Ascending aorta (tissue), 2 donors: ENCODE results near the gene PCSK5. TPM values are rescaled to one million over a fixed set of nuclear protein-coding genes. Genes with fewer than 3 reads are reported as not detected.

Experiments used
- DNase-seq, 2 donors: peaks; one replicate each; pipeline ENCODE4 v3.0.0-alpha.2; 2019; ENCODE audit warnings: low spot score in 2 of 2
- H3K27ac ChIP-seq, 2 donors: fragments of 200-600 bp; sonication (generic); one replicate each; pipeline ENCODE4 v1.5.1; 2016 to 2017; ENCODE audit warnings: mild to moderate bottlenecking in 1 of 2
- H3K27me3 ChIP-seq: fragments of 200-600 bp; sonication (generic); one replicate; pipeline ENCODE4 v1.5.1; 2017
- H3K36me3 ChIP-seq, 2 donors: fragments of 200-600 bp; sonication (generic); one replicate each; pipeline ENCODE4 v1.5.1; 2016
- H3K4me1 ChIP-seq, 2 donors: fragments of 200-600 bp; sonication (generic); one replicate each; pipeline ENCODE4 v1.5.1; 2016 to 2017; ENCODE audit warnings: mild to moderate bottlenecking in 1 of 2
- H3K4me3 ChIP-seq, 2 donors: fragments of 200-600 bp; sonication (generic); one replicate each; pipeline ENCODE4 v1.5.1; 2016 to 2017; ENCODE audit warnings: mild to moderate bottlenecking in 1 of 2
- H3K9me3 ChIP-seq, 2 donors: fragments of 200-600 bp; sonication (generic); one replicate each; pipeline ENCODE4 v1.5.1; 2016
- CTCF ChIP-seq, 3 experiments: fragments of 200-600 bp in 2 of 3; fragments of 450-650 bp in 1 of 3; sonication (generic) in 2 of 3; IDR thresholded peaks; one replicate each; pipeline ENCODE4 v1.5.1; 2016 to 2019; ENCODE audit warnings: antibody characterized with exemption in 3 of 3, mild to moderate bottlenecking in 1 of 3, moderate library complexity in 1 of 3
- intact Hi-C: fragments of 100-400 bp; cut with DNase I; formaldehyde crosslinking; loops from one replicate; pipeline ENCODE4 v1.15.1; 2023
- total RNA-seq: library from RNA; depleted of rRNA; stranded (reverse); fragments of >200 nt; gene quantifications from one replicate; pipeline ENCODE4 v1.1.0, GENCODE V29; 2016

Gene PCSK5
- total RNA-seq, 1 donor from 2014 or later, result 66.3 TPM

GRCh38 chr9:75993434-75993833, 103.0 kb downstream of the PCSK5 start:
- no peaks in the 10 kb centered on the region for H3K36me3 ChIP-seq
- TF ChIP-seq CTCF (IDR thresholded peaks at IDR 0.05), result no peak
- H3K27me3 ChIP-seq, result no peaks in the 10 kb centered on the region
- intact Hi-C loops, result loop anchor here (5.0 kb wide), 1 partner anchor 44 kb away; no protein-coding TSS in a partner anchor
- peak overlapping the region; percentile 0 to 58 for H3K27ac ChIP-seq
- no peak for DNase-seq
- H3K4me1 ChIP-seq, result peaks cover 0 to 10% of the 10 kb centered on the region in 2 donors
- no peak overlapping the region for H3K4me3 ChIP-seq
- H3K9me3 ChIP-seq, result no peaks in the 10 kb centered on the region

- no peaks in the 10 kb centered on the region for H3K36me3 ChIP-seq
- no peaks in the 10 kb centered on the region for H3K9me3 ChIP-seq
- TF ChIP-seq CTCF (IDR thresholded peaks at IDR 0.05), result no peak
- intact Hi-C loops, result no loop called here
- no peak overlapping the region for H3K27ac ChIP-seq
- no peaks in the 10 kb centered on the region for H3K27me3 ChIP-seq
- no peak for DNase-seq
- no peak overlapping the region for H3K4me3 ChIP-seq
- H3K4me1 ChIP-seq, result peaks cover 0 to 10% of the 10 kb centered on the region in 2 donors
These were observed 104.6 kb downstream of the PCSK5 start for GRCh38 chr9:75995066-75995465.

- Histone ChIP-seq H3K27ac (no peak overlapping the region), H3K4me1 (peaks cover 0 to 10% of the 10 kb centered on the region in 2 donors)
- intact Hi-C loops, result no loop called here
These were observed 106.3 kb downstream of the PCSK5 start for GRCh38 chr9:75996726-75997125.

GRCh38 chr9:75997206-75997605, 106.7 kb downstream of the PCSK5 start:
- no peaks in the 10 kb centered on the region for H3K36me3 ChIP-seq
- DNase-seq, result no peak
- H3K4me3 ChIP-seq, result no peak overlapping the region
- no peak for TF ChIP-seq CTCF (IDR thresholded peaks at IDR 0.05)
- no peak overlapping the region for H3K27ac ChIP-seq
- intact Hi-C loops, result no loop called here
- H3K9me3 ChIP-seq, result no peaks in the 10 kb centered on the region
- no peaks in the 10 kb centered on the region for H3K27me3 ChIP-seq
- H3K4me1 ChIP-seq, result peaks cover 0 to 10% of the 10 kb centered on the region in 2 donors

More at GRCh38 chr9:75996726-75997125, 106.3 kb downstream of the PCSK5 start:
- Histone ChIP-seq H3K27me3 (no peaks in the 10 kb centered on the region), H3K36me3 (no peaks in the 10 kb centered on the region), H3K4me3 (no peak overlapping the region), H3K9me3 (no peaks in the 10 kb centered on the region)
- no peak for TF ChIP-seq CTCF (IDR thresholded peaks at IDR 0.05)
- DNase-seq, result no peak

GRCh38 chr9:75998096-75998780, 107.8 kb downstream of the PCSK5 start:
- no peak overlapping the region for H3K27ac ChIP-seq
- H3K27me3 ChIP-seq, result no peaks in the 10 kb centered on the region
- H3K36me3 ChIP-seq, result no peaks in the 10 kb centered on the region
- intact Hi-C loops, result no loop called here
- TF ChIP-seq CTCF (IDR thresholded peaks at IDR 0.05), result no peak
- no peaks in the 10 kb centered on the region for H3K9me3 ChIP-seq
- peaks cover 0 to 10% of the 10 kb centered on the region in 2 donors for H3K4me1 ChIP-seq
- no peak overlapping the region for H3K4me3 ChIP-seq
- DNase-seq, result no peak
